GM12878 (cell line): ENCODE measurements around the gene CERCAM.

ENCODE experiments used
- CBX3 ChIP-seq: fragments of 200-600 bp; sonication (generic); IDR thresholded peaks from 2 replicates; pipeline ENCODE4 v1.6.1; 2016; ENCODE audit warnings: low read depth, borderline replicate concordance
- CEBPB ChIP-seq, 2 experiments: fragments of 150-350 bp in 1 of 2; IDR thresholded peaks; 2 replicates each; pipeline ENCODE4 v1.6.1; 2012 to 2014; ENCODE audit warnings: low read depth in 2 of 2, low read length in 2 of 2, borderline replicate concordance in 1 of 2, inconsistent platforms in 1 of 2
- FOS ChIP-seq: IDR thresholded peaks from 3 replicates; pipeline ENCODE4 v1.6.1; 2011; ENCODE audit warnings: borderline replicate concordance; ENCODE audit not compliant: insufficient read length; ENCODE audit errors: extremely low read depth
- MTA3 ChIP-seq: IDR thresholded peaks from 2 replicates; pipeline ENCODE4 v1.6.1; 2012; ENCODE audit warnings: low read length, inconsistent platforms, borderline replicate concordance
- PML ChIP-seq: IDR thresholded peaks from 2 replicates; pipeline ENCODE4 v1.6.1; 2012; ENCODE audit warnings: low read length, inconsistent platforms
- POLR2AphosphoS5 ChIP-seq: IDR thresholded peaks from 2 replicates; pipeline ENCODE4 v1.6.1; 2011; ENCODE audit warnings: mild to moderate bottlenecking, low read length, inconsistent platforms
- RAD21 ChIP-seq: IDR thresholded peaks from 2 replicates; pipeline ENCODE4 v1.6.1; 2011; ENCODE audit warnings: mild to moderate bottlenecking, low read depth, low read length, moderate library complexity; ENCODE audit not compliant: insufficient read depth
- RCOR1 ChIP-seq: conservative IDR thresholded peaks from 2 replicates; pipeline ENCODE4 v1.6.1; 2012; ENCODE audit warnings: low read depth, low read length, improper control_type of control experiment
- SMAD1 ChIP-seq: fragments of 450-650 bp; IDR thresholded peaks from 2 replicates; pipeline ENCODE4 v1.6.1; 2018; ENCODE audit warnings: mild to moderate bottlenecking, low read depth; ENCODE audit not compliant: partially characterized antibody
- SRF ChIP-seq, 2 experiments: IDR thresholded peaks; 2 replicates each; pipeline ENCODE4 v1.6.1; 2011; ENCODE audit warnings: low read depth in 2 of 2, low read length in 2 of 2, mild to moderate bottlenecking in 1 of 2, moderate library complexity in 1 of 2
- SUZ12 ChIP-seq: fragments of 200-600 bp; sonication (generic); IDR thresholded peaks from one replicate; pipeline ENCODE4 v1.6.1; 2018; ENCODE audit warnings: antibody characterized with exemption, mild to moderate bottlenecking; ENCODE audit not compliant: unreplicated experiment
- ZNF207 ChIP-seq: fragments of 450-650 bp; IDR thresholded peaks from 2 replicates; pipeline ENCODE4 v1.6.1; 2014; ENCODE audit warnings: antibody characterized with exemption, mild to moderate bottlenecking, borderline replicate concordance
- TF ChIP-seq, protein P1 (sequence below): IDR thresholded peaks from 2 replicates; pipeline ENCODE4 v1.6.1; 2012; ENCODE audit warnings: low read length, inconsistent platforms
- TF ChIP-seq, protein P2 (sequence below), 3 experiments: IDR thresholded peaks in 2 of 3; conservative IDR thresholded peaks in 1 of 3; 2 replicates each; pipeline ENCODE4 v1.5.1; 2011; ENCODE audit warnings: low read depth in 3 of 3, low read length in 3 of 3, mild to moderate bottlenecking in 3 of 3, control low read depth in 2 of 3, moderate library complexity in 2 of 3, inconsistent platforms in 1 of 3, mixed read lengths in 1 of 3; ENCODE audit not compliant: control insufficient read depth in 2 of 3, insufficient read depth in 1 of 3; ENCODE audit errors: extremely low read depth in 1 of 3

DNA sequence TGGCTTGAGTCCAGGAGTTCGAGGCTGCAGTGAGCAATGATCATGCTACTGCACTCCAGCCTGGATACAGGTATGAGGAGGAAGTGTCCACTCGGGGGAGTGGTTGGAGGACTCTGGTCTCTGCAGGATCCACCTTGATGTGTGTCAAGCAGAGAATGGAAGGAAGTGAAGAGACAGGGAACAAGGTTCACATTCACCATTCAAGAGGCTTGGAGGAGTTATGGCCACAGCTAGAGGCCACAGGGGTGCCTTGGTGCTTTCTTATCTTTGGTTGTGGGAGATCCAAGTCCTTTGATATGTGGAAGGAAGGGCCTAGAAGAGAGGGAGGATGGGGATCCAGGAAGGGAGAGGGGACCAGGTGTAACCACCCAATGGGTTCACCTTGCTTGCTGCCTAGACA is 5.4 kb upstream of the CERCAM start:
- TF ChIP-seq, protein P1, sequence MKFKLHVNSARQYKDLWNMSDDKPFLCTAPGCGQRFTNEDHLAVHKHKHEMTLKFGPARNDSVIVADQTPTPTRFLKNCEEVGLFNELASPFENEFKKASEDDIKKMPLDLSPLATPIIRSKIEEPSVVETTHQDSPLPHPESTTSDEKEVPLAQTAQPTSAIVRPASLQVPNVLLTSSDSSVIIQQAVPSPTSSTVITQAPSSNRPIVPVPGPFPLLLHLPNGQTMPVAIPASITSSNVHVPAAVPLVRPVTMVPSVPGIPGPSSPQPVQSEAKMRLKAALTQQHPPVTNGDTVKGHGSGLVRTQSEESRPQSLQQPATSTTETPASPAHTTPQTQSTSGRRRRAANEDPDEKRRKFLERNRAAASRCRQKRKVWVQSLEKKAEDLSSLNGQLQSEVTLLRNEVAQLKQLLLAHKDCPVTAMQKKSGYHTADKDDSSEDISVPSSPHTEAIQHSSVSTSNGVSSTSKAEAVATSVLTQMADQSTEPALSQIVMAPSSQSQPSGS = no peak
- TF ChIP-seq RAD21 = no peak
- no peak for TF ChIP-seq POLR2AphosphoS5
- no peak for TF ChIP-seq RCOR1
- no peak for TF ChIP-seq SMAD1
- no peak for TF ChIP-seq MTA3
- TF ChIP-seq, protein P2, sequence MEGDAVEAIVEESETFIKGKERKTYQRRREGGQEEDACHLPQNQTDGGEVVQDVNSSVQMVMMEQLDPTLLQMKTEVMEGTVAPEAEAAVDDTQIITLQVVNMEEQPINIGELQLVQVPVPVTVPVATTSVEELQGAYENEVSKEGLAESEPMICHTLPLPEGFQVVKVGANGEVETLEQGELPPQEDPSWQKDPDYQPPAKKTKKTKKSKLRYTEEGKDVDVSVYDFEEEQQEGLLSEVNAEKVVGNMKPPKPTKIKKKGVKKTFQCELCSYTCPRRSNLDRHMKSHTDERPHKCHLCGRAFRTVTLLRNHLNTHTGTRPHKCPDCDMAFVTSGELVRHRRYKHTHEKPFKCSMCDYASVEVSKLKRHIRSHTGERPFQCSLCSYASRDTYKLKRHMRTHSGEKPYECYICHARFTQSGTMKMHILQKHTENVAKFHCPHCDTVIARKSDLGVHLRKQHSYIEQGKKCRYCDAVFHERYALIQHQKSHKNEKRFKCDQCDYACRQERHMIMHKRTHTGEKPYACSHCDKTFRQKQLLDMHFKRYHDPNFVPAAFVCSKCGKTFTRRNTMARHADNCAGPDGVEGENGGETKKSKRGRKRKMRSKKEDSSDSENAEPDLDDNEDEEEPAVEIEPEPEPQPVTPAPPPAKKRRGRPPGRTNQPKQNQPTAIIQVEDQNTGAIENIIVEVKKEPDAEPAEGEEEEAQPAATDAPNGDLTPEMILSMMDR (IDR thresholded peaks at IDR 0.05 in 2 of 3, conservative IDR thresholded peaks at IDR 0.05 in 1 of 3; ENCODE audit: control insufficient read depth in 2 of 3, extremely low read depth in 1 of 3, insufficient read depth in 1 of 3, low read depth in 3 of 3, low read length in 3 of 3) = no peak
- no peak for TF ChIP-seq SUZ12
- TF ChIP-seq CEBPB (IDR thresholded peaks at IDR 0.05; ENCODE audit: borderline replicate concordance in 1 of 2, low read depth in 2 of 2, low read length in 2 of 2) = no peak
- TF ChIP-seq FOS = no peak
- no peak for TF ChIP-seq SRF (IDR thresholded peaks at IDR 0.05; ENCODE audit: low read depth in 2 of 2, low read length in 2 of 2)
- TF ChIP-seq ZNF207 = no peak
- TF ChIP-seq CBX3 = no peak
- TF ChIP-seq PML = no peak
